Urinary bladder (tissue), 4 donors: ENCODE measurements around the gene CERS4. TPM values are rescaled to one million over a fixed set of nuclear protein-coding genes. Genes with fewer than 3 reads are reported as not detected.
"Not testable (repeated sequence)": the region's sequence is repeated elsewhere in the genome, so short reads cannot be mapped to it uniquely, and the experiment has no call there.

Experiments used
- DNase-seq: peaks from one replicate; pipeline ENCODE4 v3.0.0-alpha.2; 2015; ENCODE audit errors: extremely low spot score
- H3K27ac ChIP-seq: one replicate; pipeline ENCODE4 v1.5.1; 2013; ENCODE audit warnings: low read depth, mild to moderate bottlenecking, moderate library complexity
- H3K36me3 ChIP-seq: one replicate; pipeline ENCODE4 v1.6.1; 2013; ENCODE audit warnings: mild to moderate bottlenecking, moderate library complexity; ENCODE audit not compliant: insufficient read depth
- H3K4me1 ChIP-seq: one replicate; pipeline ENCODE4 v1.6.1; 2013; ENCODE audit warnings: mild to moderate bottlenecking, moderate library complexity; ENCODE audit not compliant: insufficient read depth
- H3K4me3 ChIP-seq: one replicate; pipeline ENCODE4 v1.5.1; 2013; ENCODE audit warnings: low read depth, low read length
- WGBS: extraction: QIAGEN DNeasy Blood & Tissue Kit; methylation state at CpG from one replicate; pipeline ENCODE4 v1.1.7; 2013; 5-methylcytosine and 5-hydroxymethylcytosine counted together
- polyA plus RNA-seq: library from polyadenylated mRNA; stranded (reverse); fragments of 200-250 nt; gene quantifications from one replicate; pipeline ENCODE4 v1.2.3, GENCODE V29; 2013
- total RNA-seq: library from RNA; depleted of rRNA; stranded (reverse); fragments of >200 nt; gene quantifications from one replicate; pipeline ENCODE4 v1.2.3, GENCODE V29; 2014
- donor health status: healthy with polysubstance abuse.
- donor health status: healthy.

Gene CERS4
- total and polyA plus RNA-seq, 2 donors: 18.5 to 38.6 TPM

DNA sequence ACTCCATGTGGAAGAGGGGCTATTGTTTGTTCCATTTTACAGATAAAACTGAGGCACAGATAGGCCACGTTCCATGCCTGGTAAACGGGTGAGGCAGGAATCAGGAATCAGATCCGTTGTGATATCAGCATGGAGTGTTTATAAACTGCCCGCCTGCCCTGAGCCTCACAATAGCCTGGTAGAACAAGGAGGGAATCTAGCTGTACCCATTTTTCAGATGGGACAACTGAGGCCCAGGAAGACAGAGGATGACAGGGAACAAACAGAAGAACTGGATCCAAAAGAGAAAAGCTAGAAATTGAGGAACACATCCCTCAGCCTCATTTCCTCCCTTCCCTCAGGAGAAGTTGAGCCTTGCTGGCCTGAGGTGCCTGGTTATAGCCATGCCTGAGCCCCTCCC is 32.5 kb downstream of the CERS4 start:
- WGBS: 81% methylated on average over 4 of the region's 4 CpGs
- Histone ChIP-seq H3K4me3 (no peak overlapping the region), H3K27ac (no peak overlapping the region), H3K36me3 (no peaks in the 10 kb centered on the region), H3K4me1 (no peaks in the 10 kb centered on the region)
- no peak for DNase-seq

DNA sequence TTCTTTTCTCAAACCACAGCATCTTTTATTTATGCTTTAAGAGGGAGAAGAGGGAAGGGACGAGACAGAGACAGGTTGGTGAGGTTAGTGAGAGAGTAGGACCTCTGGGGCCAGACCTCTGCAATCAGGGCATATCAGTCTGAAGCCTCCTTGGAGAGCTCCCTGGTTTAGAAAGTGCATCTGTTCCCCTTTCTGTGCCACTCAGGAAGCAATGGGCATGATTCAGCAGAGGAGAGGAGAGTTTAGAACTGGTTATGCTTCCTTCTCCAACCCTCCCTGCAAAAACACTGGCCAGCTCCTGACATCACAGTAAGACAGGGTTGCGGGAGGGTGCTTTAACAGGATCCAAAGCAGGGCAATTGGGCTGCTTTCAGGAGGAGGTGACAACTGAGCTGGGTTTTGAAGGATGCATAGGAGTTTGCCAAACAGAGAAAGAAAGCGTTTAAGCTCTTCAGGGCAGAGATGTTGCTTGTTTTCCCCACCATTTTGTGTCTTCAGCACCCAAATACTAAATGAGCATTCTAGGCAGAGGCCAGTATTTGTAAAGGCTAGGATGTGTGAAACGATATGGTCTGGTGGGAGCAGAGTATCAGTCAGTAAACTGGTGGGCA is 33.1 kb downstream of the CERS4 start:
- H3K36me3 ChIP-seq: no peaks in the 10 kb centered on the region
- no peak overlapping the region for H3K27ac ChIP-seq
- 93% methylated on average over 4 of the region's 4 CpGs for WGBS
- DNase-seq: no peak
- no peaks in the 10 kb centered on the region for H3K4me1 ChIP-seq
- H3K4me3 ChIP-seq: no peak overlapping the region

- H3K4me3 ChIP-seq: no peak overlapping the region
- H3K27ac ChIP-seq: no peak overlapping the region
- H3K36me3 ChIP-seq: no peaks in the 10 kb centered on the region
- WGBS: 95% methylated on average over 3 of the region's 3 CpGs
- no peak for DNase-seq
- no peaks in the 10 kb centered on the region for H3K4me1 ChIP-seq
Measured at GRCh38 chr19:8243146-8243545, 34.0 kb downstream of the CERS4 start.

GRCh38 chr19:8244442-8244841 is 35.3 kb downstream of the CERS4 start:
- DNase-seq: no peak
- Histone ChIP-seq H3K36me3 (no peaks in the 10 kb centered on the region), H3K4me3 (no peak overlapping the region), H3K27ac (no peak overlapping the region), H3K4me1 (no peaks in the 10 kb centered on the region)
- WGBS: 94% methylated on average over 3 of the region's 3 CpGs

- 91% methylated on average over 11 of the region's 11 CpGs for WGBS
- no peak overlapping the region for H3K27ac ChIP-seq
- no peaks in the 10 kb centered on the region for H3K36me3 ChIP-seq
- H3K4me1 ChIP-seq: no peaks in the 10 kb centered on the region
- no peak overlapping the region for H3K4me3 ChIP-seq
- no peak for DNase-seq
Measured at GRCh38 chr19:8245869-8246835, 37.0 kb downstream of the CERS4 start.

GRCh38 chr19:8247129-8247890 is 38.1 kb downstream of the CERS4 start:
- WGBS: 90% methylated on average over 9 of the region's 9 CpGs
- H3K36me3 ChIP-seq, H3K4me3 ChIP-seq, DNase-seq, H3K4me1 ChIP-seq, H3K27ac ChIP-seq: not testable (repeated sequence)

DNA sequence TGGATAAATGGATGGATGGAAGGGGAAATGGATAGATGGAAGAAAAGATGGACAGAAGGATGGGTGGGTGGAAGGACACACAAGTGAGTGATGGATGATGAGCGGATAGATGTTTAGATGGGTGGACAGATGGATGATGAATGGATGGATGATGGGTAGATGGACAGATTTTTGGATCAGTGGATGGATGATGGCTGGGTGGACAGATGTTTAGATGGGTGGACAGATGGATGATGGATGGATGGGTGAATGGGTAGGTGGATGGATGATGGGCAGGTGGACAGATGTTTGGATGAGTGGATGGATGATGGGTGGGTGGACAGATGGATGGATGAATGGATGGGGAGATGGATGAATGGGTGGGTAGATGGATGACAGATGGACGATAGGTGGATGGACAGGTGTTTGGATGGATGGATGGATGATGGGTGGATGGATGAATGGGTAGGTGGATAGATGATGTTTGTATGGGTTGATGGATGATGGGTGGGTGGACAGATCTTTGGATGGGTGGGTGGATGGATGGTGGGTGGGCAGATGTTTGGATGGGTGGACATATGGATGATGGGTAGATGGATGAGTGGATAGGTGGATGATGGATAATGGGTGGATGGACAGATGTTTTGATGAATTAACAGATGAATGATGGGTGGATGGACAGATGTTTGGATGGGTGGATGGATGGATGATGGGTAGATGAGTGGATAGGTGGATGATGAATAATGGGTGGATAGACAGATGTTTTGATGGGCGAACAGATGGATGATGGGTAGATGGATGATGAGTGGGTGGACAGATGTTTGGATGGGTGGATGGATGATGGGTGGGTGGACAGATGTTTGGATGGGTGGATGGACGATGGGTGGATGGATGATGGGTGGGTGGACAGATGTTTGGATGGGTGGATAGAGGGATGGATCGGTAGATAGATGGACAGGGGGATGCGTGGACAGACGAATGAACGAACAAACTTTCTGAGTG is 39.5 kb downstream of the CERS4 start:
- no peaks in the 10 kb centered on the region for H3K36me3 ChIP-seq
- no peak for DNase-seq
- H3K27ac ChIP-seq: no peak overlapping the region
- no peak overlapping the region for H3K4me3 ChIP-seq
- WGBS: 97% methylated on average over 8 of the region's 8 CpGs
- H3K4me1 ChIP-seq: no peaks in the 10 kb centered on the region

DNA sequence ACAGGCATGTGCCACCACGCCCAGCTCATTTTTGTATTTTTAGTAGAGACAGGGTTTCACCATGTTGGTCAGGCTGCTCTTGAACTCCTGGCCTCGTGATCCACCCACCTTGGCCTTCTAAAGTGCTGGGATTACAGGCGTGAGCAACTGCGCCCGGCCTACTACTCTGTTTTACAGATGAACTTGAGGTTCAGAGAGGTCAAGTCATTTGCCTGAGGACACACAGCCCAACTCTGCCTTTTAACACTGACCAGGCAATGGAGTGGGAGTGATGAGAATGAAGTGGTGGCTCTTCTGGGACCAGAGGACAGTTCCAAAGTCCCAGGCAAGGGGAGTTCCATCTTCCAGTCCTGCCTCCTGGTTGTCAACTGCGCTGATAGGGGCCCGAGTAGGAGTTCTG is 41.4 kb downstream of the CERS4 start:
- 82% methylated on average over 7 of the region's 7 CpGs for WGBS
- no peaks in the 10 kb centered on the region for H3K36me3 ChIP-seq
- no peak for DNase-seq
- no peak overlapping the region for H3K4me3 ChIP-seq
- H3K27ac ChIP-seq: no peak overlapping the region
- no peaks in the 10 kb centered on the region for H3K4me1 ChIP-seq

DNA sequence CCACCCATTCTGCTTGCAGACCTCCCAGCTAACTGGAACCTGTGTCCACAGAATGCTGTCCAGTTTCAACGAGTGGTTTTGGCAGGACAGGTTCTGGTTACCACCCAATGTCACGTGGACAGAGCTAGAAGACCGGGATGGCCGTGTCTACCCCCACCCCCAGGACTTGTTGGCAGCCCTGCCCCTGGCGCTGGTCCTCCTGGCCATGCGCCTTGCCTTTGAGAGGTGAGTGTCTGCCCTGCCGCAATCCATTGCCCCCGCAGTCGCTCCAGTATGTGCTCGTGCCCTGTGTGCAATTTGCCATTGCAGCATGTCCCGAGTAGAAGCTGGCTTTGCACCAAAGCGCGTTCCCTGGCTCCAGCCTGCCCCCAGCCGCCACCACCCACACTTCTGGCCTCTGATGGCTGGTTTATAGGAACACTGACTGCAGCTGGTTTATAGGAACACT is 41.9 kb downstream of the CERS4 start:
- Histone ChIP-seq H3K27ac (no peak overlapping the region), H3K4me1 (no peaks in the 10 kb centered on the region), H3K4me3 (no peak overlapping the region), H3K36me3 (no peaks in the 10 kb centered on the region)
- 46% methylated on average over 14 of the region's 14 CpGs for WGBS
- DNase-seq: no peak

- H3K27ac ChIP-seq: no peak overlapping the region
- no peaks in the 10 kb centered on the region for H3K4me1 ChIP-seq
- H3K4me3 ChIP-seq: no peak overlapping the region
- 25% methylated on average over 13 of the region's 13 CpGs for WGBS
- H3K36me3 ChIP-seq: peaks cover 1% of the 10 kb centered on the region
- no peak for DNase-seq
Measured at GRCh38 chr19:8252922-8253589, 43.9 kb downstream of the CERS4 start.

DNA sequence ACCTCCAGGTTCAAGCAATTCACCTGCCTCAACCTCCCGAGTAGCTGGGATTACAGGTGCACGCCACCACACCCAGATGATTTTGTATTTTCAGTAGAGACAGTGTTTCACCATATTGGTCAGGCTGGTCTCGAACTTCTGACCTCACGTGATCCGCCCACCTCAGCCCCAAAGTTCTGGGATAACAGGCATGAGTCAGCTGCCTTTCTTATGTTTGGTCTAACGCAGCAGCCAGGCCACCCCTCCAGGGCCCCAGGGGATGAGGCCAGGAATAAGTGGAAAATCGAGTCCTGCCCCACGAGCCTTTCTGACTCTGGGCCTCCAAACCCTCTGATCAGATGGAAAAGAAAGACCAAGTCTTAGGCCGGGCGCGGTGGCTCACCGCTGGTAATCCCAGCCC is 44.5 kb downstream of the CERS4 start:
- Histone ChIP-seq H3K4me3 (no peak overlapping the region), H3K4me1 (no peaks in the 10 kb centered on the region), H3K27ac (no peak overlapping the region), H3K36me3 (peaks cover 1% of the 10 kb centered on the region)
- WGBS: 90% methylated on average over 12 of the region's 12 CpGs
- no peak for DNase-seq

GRCh38 chr19:8254286-8255001 is 45.3 kb downstream of the CERS4 start:
- H3K36me3 ChIP-seq: peaks cover 1% of the 10 kb centered on the region
- no peak overlapping the region for H3K27ac ChIP-seq
- H3K4me3 ChIP-seq: no peak overlapping the region
- no peaks in the 10 kb centered on the region for H3K4me1 ChIP-seq
- WGBS: 86% methylated on average over 11 of the region's 11 CpGs
- no peak for DNase-seq
